Uterus (tissue), 4 donors: ENCODE results near the gene SLC29A1. TPM values are rescaled to one million over a fixed set of nuclear protein-coding genes. Genes with fewer than 3 reads are reported as not detected.
A peak's percentile ranks its signal among the peaks of the same experiment; 100 is the strongest.
"Not testable (repeated sequence)": the region's sequence is repeated elsewhere in the genome, so short reads cannot be mapped to it uniquely, and the experiment has no call there.

ENCODE experiments used
- DNase-seq, 2 donors: peaks; one replicate each; pipeline ENCODE4 v3.0.0-alpha.2; 2019 to 2020
- H3K27ac ChIP-seq, 2 donors: fragments of 200-600 bp; sonication (generic); 1 replicate in 1 of 2; 2 replicates in 1 of 2; pipeline ENCODE4 v1.5.1; 2016 to 2018
- H3K27me3 ChIP-seq, 2 donors: fragments of 200-600 bp; sonication (generic); one replicate each; pipeline ENCODE4 v1.5.1; 2018 to 2019; ENCODE audit warnings: control low read depth in 1 of 2
- H3K36me3 ChIP-seq, 2 donors: fragments of 200-600 bp; sonication (generic); one replicate each; pipeline ENCODE4 v1.5.1; 2019; ENCODE audit warnings: control low read depth in 1 of 2
- H3K4me1 ChIP-seq, 2 donors: fragments of 200-600 bp; sonication (generic); one replicate each; pipeline ENCODE4 v1.5.1; 2018 to 2019; ENCODE audit warnings: control low read depth in 1 of 2
- H3K4me3 ChIP-seq, 2 donors: fragments of 200-600 bp; sonication (generic); 1 replicate in 1 of 2; 2 replicates in 1 of 2; pipeline ENCODE4 v1.5.1; 2018 to 2019; ENCODE audit warnings: mild to moderate bottlenecking in 1 of 2
- H3K9me3 ChIP-seq, 2 donors: fragments of 200-600 bp; sonication (generic); one replicate each; pipeline ENCODE4 v1.5.1; 2019; ENCODE audit warnings: control low read depth in 1 of 2
- CTCF ChIP-seq, 4 experiments: fragments of 200-600 bp in 2 of 4; fragments of 450-650 bp in 2 of 4; sonication (generic) in 2 of 4; IDR thresholded peaks; one replicate each; pipeline ENCODE4 v1.5.1; 2016 to 2019; ENCODE audit warnings: antibody characterized with exemption in 4 of 4, mild to moderate bottlenecking in 2 of 4, moderate library complexity in 1 of 4
- POLR2A ChIP-seq, 2 donors: fragments of 450-650 bp; IDR thresholded peaks; one replicate each; pipeline ENCODE4 v1.6.1; 2016; ENCODE audit warnings: antibody characterized with exemption in 2 of 2, mild to moderate bottlenecking in 1 of 2, moderate library complexity in 1 of 2
- intact Hi-C: fragments of 100-400 bp; cut with DNase I; formaldehyde crosslinking; loops from one replicate; pipeline ENCODE4 v1.15.1; 2023; ENCODE audit warnings: low total_unique reads
- total RNA-seq, 4 donors: library from RNA; depleted of rRNA in 3 of 4; stranded (reverse); fragments of >200 nt in 3 of 4; gene quantifications; one replicate each; pipeline versions ENCODE4 v1.1.0 to v1.2.4, GENCODE V29; 2014 to 2023
- donor health status: DM: yes; HTN: yes; CAD: no.

The SLC29A1 gene
- total RNA-seq, 4 donors from 2014 or later, result 29.9 to 150 (median 95.1) TPM

GRCh38 chr6:44229376-44230033 is 6.1 kb downstream of the SLC29A1 start:
- no peak for TF ChIP-seq POLR2A (IDR thresholded peaks at IDR 0.05)
- TF ChIP-seq CTCF (IDR thresholded peaks at IDR 0.05), result no peak
- no peak for DNase-seq
- H3K36me3 ChIP-seq, result no peaks in the 10 kb centered on the region
- H3K27me3 ChIP-seq, result no peaks in the 10 kb centered on the region
- H3K4me1 ChIP-seq, result peaks cover 0 to 27% of the 10 kb centered on the region in 2 donors
- intact Hi-C loops, result loop anchor here (10.0 kb wide), 1 partner anchor 55 kb away; no protein-coding TSS in a partner anchor
- peak overlapping the region in 1 of 2 donors; percentile 91 for H3K27ac ChIP-seq
- H3K9me3 ChIP-seq, result no peaks in the 10 kb centered on the region
- H3K4me3 ChIP-seq, result no peak overlapping the region

GRCh38 chr6:44230034-44230675 is 6.8 kb downstream of the SLC29A1 start:
- Histone ChIP-seq H3K36me3 (no peaks in the 10 kb centered on the region), H3K9me3 (no peaks in the 10 kb centered on the region), H3K4me3 (no peak overlapping the region), H3K27me3 (no peaks in the 10 kb centered on the region), H3K27ac (peak overlapping the region in 1 of 2 donors; percentile 1), H3K4me1 (peaks cover 5 to 34% of the 10 kb centered on the region in 2 donors)
- intact Hi-C loops, result loop anchor here (10.0 kb wide), 1 partner anchor 55 kb away; no protein-coding TSS in a partner anchor
- DNase-seq, result no peak
- no peak for TF ChIP-seq POLR2A (IDR thresholded peaks at IDR 0.05)

- peaks cover 10 to 37% of the 10 kb centered on the region in 2 donors for H3K4me1 ChIP-seq
- H3K27ac ChIP-seq, result peak overlapping the region in 1 of 2 donors; percentile 34
- DNase-seq, H3K36me3 ChIP-seq, H3K9me3 ChIP-seq, H3K27me3 ChIP-seq, H3K4me3 ChIP-seq: not testable (repeated sequence)
- intact Hi-C loops, result loop anchor here (10.0 kb wide), 1 partner anchor 57 kb away; no protein-coding TSS in a partner anchor
These were observed 8.0 kb downstream of the SLC29A1 start for GRCh38 chr6:44231426-44231825.

- H3K36me3 ChIP-seq, result no peaks in the 10 kb centered on the region
- no peak for TF ChIP-seq CTCF (IDR thresholded peaks at IDR 0.05)
- no peak overlapping the region for H3K4me3 ChIP-seq
- peaks cover 16 to 35% of the 10 kb centered on the region in 2 donors for H3K4me1 ChIP-seq
- no peak for DNase-seq
- H3K27ac ChIP-seq, result peak overlapping the region; percentile 97 to 99
- no peaks in the 10 kb centered on the region for H3K27me3 ChIP-seq
- intact Hi-C loops, result loop anchor here (10.0 kb wide), 1 partner anchor 58 kb away; no protein-coding TSS in a partner anchor
- H3K9me3 ChIP-seq, result no peaks in the 10 kb centered on the region
These were observed 9.5 kb downstream of the SLC29A1 start for GRCh38 chr6:44232676-44233566.

GRCh38 chr6:44233567-44234100 is 10.2 kb downstream of the SLC29A1 start:
- no peaks in the 10 kb centered on the region for H3K27me3 ChIP-seq
- H3K27ac ChIP-seq, result peak overlapping the region; percentile 97 to 99
- no peak for TF ChIP-seq CTCF (IDR thresholded peaks at IDR 0.05)
- TF ChIP-seq POLR2A (IDR thresholded peaks at IDR 0.05), result no peak
- no peak for DNase-seq
- H3K4me3 ChIP-seq, result no peak overlapping the region
- intact Hi-C loops, result loop anchor here (10.0 kb wide), 1 partner anchor 59 kb away; no protein-coding TSS in a partner anchor
- no peaks in the 10 kb centered on the region for H3K9me3 ChIP-seq
- no peaks in the 10 kb centered on the region for H3K36me3 ChIP-seq
- H3K4me1 ChIP-seq, result peaks cover 16 to 35% of the 10 kb centered on the region in 2 donors
